Stimulated activated CD8-positive, alpha-beta memory T cell treated with anti-CD3 and anti-CD28 coated beads, Interleukin-2, amount 100 ng/mL, for 48 hours (primary cell): ENCODE results near the gene PRKCH.

ENCODE experiments used
- DNase-seq, 2 donors: peaks; one replicate each; pipeline ENCODE4 v3.0.0-alpha.2; 2020; ENCODE audit warnings: low read depth in 2 of 2

The PRKCH gene

DNA sequence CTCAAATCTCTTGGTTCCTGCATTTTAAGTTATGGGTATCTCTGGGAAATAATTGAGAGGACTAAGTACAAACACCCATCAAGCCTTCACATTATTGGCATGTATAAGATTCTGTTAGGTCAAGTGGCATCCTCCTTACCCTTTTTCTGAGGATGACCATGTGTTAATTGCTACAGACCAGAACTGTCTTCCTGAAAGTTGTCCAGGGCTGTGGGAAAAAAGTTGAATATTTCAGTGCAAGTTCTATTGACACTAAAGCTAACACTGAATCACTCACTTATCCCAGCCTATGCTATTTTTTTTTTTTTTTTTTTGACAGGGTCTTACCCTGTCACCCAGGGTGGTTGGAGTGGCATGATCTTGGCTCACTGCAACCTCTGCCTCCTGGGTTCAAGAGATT, 243.8 kb downstream of the PRKCH start:
- no peak for DNase-seq

DNA sequence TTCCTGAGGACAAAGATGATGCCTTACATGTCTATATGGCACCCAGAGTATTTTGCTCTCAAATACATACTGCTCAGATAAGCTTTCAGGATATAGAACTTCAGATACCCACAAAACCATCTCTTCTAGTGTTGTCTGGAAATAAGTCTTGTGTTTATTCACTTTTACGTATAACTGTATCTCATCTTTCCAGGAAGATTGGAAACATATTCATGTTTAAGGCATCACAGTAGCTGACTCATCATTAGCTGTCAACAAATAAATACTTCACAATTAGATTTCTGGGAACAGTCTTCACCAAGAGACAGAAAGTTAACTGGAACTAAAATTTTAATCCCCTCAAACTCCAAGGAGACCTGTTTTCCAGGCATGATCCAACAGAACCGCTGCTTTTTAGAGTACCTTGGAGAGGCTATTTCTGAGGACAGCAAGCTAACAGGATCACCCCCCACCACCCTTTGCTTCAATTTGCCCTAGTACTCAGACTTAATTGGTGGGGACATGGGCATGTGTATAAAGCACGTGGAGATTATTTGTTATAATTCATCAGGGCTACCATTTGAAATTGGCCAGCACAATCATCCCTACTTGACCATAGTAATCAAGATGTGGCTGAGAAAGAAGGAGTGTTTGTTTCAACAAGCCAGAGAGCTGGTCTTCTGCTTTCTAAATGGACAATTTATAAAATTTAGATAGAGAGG, 244.6 kb downstream of the PRKCH start:
- DNase-seq, result no peak

- DNase-seq, result no peak
Observed at GRCh38 chr14:61566537-61567225, 245.3 kb downstream of the PRKCH start.

DNA sequence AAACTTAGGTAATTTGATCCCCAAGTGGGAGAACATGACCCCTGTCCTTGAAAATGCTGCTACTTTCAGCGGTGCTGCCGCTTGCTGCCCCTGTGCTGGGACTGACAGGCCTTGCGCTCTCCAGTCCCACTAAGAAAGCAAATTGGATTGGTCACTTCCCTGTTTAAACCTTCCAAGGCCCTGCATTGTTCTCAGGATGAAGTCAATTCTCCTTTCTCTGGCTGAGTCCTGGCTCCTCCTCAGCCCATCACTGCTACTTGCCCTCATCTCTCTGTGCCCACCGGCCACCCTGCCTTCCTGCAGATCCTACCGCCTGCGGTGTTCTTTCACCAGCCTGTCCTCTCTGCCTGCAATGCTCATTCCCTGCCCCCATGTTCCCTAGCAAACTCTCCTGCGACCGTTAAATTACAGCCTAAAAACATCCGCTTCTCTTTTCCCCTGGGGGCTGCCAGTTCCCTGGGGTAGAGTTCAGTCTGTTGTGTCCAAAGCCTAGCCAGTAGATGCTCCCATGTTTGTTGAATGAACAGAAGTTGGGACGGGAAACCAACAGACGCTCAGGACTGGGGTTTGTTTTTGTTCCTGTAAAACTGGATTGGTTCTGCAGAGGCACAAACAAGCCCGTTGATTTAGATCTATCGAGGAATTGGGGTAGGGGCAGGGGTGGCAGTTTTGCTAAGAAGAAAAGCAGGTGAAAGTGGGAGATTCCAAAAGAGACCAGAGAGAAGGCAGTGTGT, 246.6 kb downstream of the PRKCH start:
- DNase-seq, result no peak

DNA sequence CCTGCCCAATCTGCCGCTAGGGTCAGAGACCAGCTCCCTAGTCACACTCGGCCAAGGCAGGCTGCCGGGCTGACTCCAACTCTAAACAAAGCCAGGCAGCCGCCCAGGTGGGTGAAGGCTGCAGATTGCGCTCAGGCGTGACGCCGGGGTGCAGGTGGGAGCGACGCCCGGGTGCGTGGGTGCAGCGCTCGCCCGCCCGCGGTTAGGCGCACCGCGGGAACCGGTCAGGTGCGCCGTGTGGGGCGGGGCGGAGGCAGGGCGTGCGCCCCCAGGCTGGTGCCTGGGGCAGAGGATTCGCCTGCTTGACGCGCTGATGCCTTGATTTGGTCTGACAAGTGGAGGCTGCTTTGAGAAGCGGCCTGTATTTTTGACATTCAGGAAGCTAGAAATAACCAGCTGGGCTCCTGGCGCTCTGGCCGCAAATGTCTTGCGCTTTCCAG, 247.2 kb downstream of the PRKCH start:
- peak; percentile 36 to 45 for DNase-seq

- DNase-seq, result no peak
Observed at GRCh38 chr14:61569308-61569707, 247.9 kb downstream of the PRKCH start.

GRCh38 chr14:61569812-61570548, 248.6 kb downstream of the PRKCH start:
- peak in 1 of 2 donors; percentile 31 for DNase-seq

GRCh38 chr14:61570549-61571290, 249.3 kb downstream of the PRKCH start:
- no peak for DNase-seq

GRCh38 chr14:61571917-61572316, 250.5 kb downstream of the PRKCH start:
- DNase-seq, result no peak

DNA sequence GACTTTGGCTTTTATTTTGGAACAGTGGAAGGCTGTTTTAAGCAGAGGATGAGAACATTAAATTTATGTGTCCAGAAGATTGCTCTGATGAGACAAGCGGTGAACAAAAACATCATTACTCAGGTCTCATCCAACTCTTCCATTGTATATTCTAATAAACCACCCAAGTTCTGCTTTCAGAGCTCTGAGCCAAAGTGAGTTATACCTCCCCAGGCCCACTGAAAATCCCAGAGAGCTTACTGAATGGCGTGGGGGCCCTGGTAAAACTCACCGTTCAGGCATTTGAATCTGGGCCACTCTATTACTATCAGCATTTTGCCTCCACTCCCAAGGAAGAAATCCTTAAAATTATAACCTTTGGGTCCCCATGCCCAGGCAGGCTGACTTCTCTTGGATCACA, 251.9 kb downstream of the PRKCH start:
- DNase-seq, result no peak

DNA sequence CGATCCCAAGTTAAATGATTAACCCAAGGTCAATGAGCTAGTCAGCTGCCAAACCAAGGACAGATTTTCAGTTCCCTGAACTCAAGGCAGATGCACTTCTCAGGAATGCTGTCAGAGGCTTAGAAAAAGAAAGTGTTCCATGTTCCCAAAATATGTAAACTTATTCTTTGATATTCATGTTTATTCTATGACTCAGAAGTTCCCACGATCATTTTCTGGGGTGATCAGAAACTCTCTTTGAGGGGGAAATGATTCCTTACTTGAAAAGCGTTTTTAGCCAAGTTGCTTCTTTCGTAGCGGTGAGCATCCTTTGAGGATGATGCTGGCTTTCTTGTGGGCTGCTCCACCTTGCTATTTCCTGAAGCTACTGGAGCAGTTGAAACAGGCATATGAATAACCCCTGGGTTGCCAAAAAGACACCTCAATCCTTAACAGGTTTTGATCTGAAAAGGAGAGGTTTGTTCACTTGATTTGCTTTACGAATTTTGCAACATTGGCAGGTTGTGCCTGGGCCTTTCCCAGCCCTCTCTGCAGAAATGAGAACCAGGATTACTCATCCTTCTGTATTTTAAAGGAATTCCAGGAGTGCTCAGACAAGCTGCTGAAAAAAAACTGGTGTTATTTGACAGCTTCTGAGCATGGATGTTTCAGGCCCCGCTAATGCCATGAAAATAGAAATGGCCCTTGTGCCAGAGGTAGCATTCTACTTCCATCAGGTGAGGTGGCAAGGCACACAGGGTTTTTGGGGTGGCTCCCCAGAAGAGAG, 252.6 kb downstream of the PRKCH start:
- DNase-seq, result no peak

DNA sequence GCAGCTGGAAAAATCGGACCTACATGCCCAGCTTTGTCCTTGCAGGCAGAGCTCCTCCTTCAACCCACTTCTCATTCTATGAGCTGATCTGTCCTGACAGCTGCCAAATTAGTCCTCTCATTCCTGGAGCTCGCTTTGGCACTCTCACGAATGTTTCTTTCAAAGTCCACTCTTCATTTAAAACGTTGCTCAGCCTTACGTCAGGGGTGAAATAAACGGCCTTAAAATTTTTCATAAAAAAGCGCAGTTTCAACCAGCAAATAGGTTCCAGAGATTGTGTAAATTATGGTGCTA, 253.1 kb downstream of the PRKCH start:
- no peak for DNase-seq

- no peak for DNase-seq
Observed at GRCh38 chr14:61575126-61575525, 253.7 kb downstream of the PRKCH start.

DNA sequence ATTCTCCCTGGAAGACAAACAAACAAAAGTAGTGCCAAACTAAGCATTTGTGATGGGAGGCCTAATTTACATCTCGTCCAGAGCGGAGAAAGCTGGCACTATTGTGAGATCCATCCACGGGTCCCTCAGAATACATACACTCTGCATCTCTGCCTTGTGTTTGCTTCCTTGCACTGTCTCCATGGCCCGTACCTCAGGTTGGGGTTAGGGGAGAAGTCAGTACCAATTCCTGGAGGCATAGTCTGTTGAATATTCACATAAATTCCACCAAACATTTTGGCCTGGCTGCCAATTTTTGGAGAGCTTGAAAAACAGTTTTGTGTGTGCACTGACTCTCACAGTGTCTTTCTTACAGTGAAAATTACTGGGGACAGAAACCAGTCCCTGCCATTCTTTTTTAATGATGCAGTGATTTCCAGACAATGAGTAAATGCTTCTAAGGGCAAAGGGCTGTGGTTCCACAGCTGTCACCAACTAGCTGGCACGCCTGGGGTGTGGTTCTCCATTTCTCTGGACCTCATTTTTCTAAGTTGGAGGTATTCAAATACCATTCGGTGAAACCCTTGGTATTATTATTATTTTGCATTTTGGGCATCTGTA, 254.3 kb downstream of the PRKCH start:
- no peak for DNase-seq

GRCh38 chr14:61577506-61577931, 256.1 kb downstream of the PRKCH start:
- DNase-seq, result no peak

DNA sequence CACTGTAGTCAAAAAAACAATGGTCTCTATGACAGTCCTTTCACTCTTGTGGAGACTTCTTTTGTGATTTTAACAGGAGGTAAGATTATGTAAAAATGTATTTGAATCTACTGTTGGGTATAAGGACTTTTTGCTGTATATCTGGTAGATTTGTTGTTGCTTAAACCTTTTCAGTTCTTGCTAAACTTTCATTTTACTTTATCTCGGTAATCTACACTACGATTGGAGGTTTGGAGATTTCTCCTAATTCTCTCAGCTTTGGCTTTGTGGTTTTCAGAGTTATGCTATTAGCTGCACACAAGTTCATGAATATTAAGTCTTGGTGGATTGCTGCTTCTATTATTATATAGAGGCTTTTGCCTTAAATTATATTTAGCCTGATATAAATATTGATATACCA, 257.4 kb downstream of the PRKCH start:
- DNase-seq, result no peak

- no peak for DNase-seq
Observed at GRCh38 chr14:61581340-61581739, 260.0 kb downstream of the PRKCH start.

- DNase-seq, result no peak
Observed at GRCh38 chr14:61581955-61582615, 260.7 kb downstream of the PRKCH start.

DNA sequence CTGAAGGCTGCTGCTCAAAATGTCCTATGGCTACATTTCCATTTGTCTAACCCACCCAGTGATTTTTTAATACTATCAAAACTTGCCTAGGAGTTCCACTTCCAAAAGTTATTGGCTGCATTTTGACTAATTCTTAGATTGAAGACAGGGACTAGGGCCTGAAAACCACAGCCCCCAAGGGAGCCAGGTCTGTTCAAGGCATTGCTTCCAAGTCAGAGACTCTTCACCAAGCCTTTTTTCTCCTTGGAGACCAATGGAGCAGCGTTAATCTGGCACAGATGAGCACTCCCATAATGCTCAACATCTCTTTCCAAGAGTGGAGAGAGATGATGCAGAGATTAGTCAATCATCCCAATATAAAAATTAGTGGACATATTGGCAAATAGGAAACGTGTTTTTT, 261.4 kb downstream of the PRKCH start:
- no peak for DNase-seq

GRCh38 chr14:61584331-61584741, 263.0 kb downstream of the PRKCH start:
- no peak for DNase-seq
